ENCODE measurements around the gene SERPINB6.
"Not testable (repeated sequence)": the region's sequence is repeated elsewhere in the genome, so short reads cannot be mapped to it uniquely, and the experiment has no call there.

DNA sequence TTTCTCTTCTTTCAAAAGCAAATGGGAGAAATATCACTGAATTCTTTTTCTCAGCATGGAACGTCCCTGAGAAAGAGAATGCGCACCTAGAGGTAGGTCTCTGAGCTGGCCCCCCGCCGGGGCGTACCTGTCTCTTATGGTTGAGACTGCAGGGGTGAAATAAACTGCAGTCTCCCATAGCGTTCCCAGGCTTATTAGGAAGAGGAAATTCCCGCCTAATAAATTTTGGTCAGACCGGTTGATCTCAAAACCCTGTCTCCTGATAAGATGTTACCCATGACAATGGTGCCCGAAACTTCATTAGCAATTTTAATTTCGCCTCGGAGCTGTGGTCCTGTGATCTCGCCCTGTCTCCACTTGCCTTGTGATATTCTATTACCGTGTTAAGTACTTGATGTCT, 43.4 kb downstream of the SERPINB6 start:
- TF ChIP-seq POLR2AphosphoS5 (IDR thresholded peaks at IDR 0.05; ENCODE audit: borderline replicate concordance, low read depth, low read length); EZH2 (IDR thresholded peaks at IDR 0.05); FOXP2 (optimal IDR thresholded peaks at IDR 0.05; ENCODE audit: control extremely low read depth, extremely low read length, insufficient read depth): not testable (repeated sequence)
